Measurements from ENCODE around the gene HMOX2.

Gene HMOX2

GRCh38 chr16:4496305-4496704 is 20.1 kb downstream of the HMOX2 start:
- peak; percentile 6; the same call in 2 of the 3 replicates for ATAC-seq
- TF ChIP-seq PATZ1 (CRISPR knock-in tag; IDR thresholded peaks at IDR 0.05; ENCODE audit: borderline replicate concordance) (no peak), ESRRG (CRISPR knock-in tag; IDR thresholded peaks at IDR 0.05) (no peak), ZFP3 (CRISPR knock-in tag; IDR thresholded peaks at IDR 0.05) (no peak), GLIS3 (CRISPR knock-in tag; IDR thresholded peaks at IDR 0.05) (no peak), POU6F1 (CRISPR knock-in tag; IDR thresholded peaks at IDR 0.05; ENCODE audit: borderline replicate concordance, low read depth) (no peak), TCF4 (CRISPR knock-in tag; IDR thresholded peaks at IDR 0.05; ENCODE audit: borderline replicate concordance) (no peak)

- ATAC-seq, result no peak
- no peak for TF ChIP-seq RARB (CRISPR knock-in tag; IDR thresholded peaks at IDR 0.05)
- no peak for TF ChIP-seq TSHZ2 (CRISPR knock-in tag; IDR thresholded peaks at IDR 0.05)
- TF ChIP-seq PPARA (CRISPR knock-in tag; IDR thresholded peaks at IDR 0.05; ENCODE audit: borderline replicate concordance), result no peak
- TF ChIP-seq ZC3H10 (CRISPR knock-in tag; IDR thresholded peaks at IDR 0.05), result no peak
- no peak for TF ChIP-seq ISL1 (CRISPR knock-in tag; IDR thresholded peaks at IDR 0.05)
- TF ChIP-seq ARNTL (CRISPR knock-in tag; IDR thresholded peaks at IDR 0.05; ENCODE audit: borderline replicate concordance, low read depth), result no peak
- no peak for TF ChIP-seq CSRNP3 (CRISPR knock-in tag; IDR thresholded peaks at IDR 0.05)
- TF ChIP-seq TCF4 (CRISPR knock-in tag; IDR thresholded peaks at IDR 0.05; ENCODE audit: borderline replicate concordance), result no peak
- TF ChIP-seq ESRRG (CRISPR knock-in tag; IDR thresholded peaks at IDR 0.05), result no peak
- no peak for TF ChIP-seq BACH2 (CRISPR knock-in tag; IDR thresholded peaks at IDR 0.05; ENCODE audit: borderline replicate concordance)
- no peak for TF ChIP-seq OSR1 (CRISPR knock-in tag; IDR thresholded peaks at IDR 0.05)
- TF ChIP-seq TOX (CRISPR knock-in tag; IDR thresholded peaks at IDR 0.05; ENCODE audit: borderline replicate concordance), result no peak
- no peak for TF ChIP-seq ZNF70 (CRISPR knock-in tag; IDR thresholded peaks at IDR 0.05)
- no peak for TF ChIP-seq PATZ1 (CRISPR knock-in tag; IDR thresholded peaks at IDR 0.05; ENCODE audit: borderline replicate concordance)
Observed at GRCh38 chr16:4498546-4499195, 22.5 kb downstream of the HMOX2 start.

- no peak for ATAC-seq
- TF ChIP-seq TCF4 (CRISPR knock-in tag; IDR thresholded peaks at IDR 0.05; ENCODE audit: borderline replicate concordance) (no peak), TSHZ2 (CRISPR knock-in tag; IDR thresholded peaks at IDR 0.05) (no peak), BACH2 (CRISPR knock-in tag; IDR thresholded peaks at IDR 0.05; ENCODE audit: borderline replicate concordance) (no peak), GLIS3 (CRISPR knock-in tag; IDR thresholded peaks at IDR 0.05) (no peak), ZFP3 (CRISPR knock-in tag; IDR thresholded peaks at IDR 0.05) (no peak), ZNF70 (CRISPR knock-in tag; IDR thresholded peaks at IDR 0.05) (no peak), ZNF8 (CRISPR knock-in tag; IDR thresholded peaks at IDR 0.05) (no peak), PPARA (CRISPR knock-in tag; IDR thresholded peaks at IDR 0.05; ENCODE audit: borderline replicate concordance) (no peak), ZC3H10 (CRISPR knock-in tag; IDR thresholded peaks at IDR 0.05) (no peak), ZNF565 (CRISPR knock-in tag; conservative IDR thresholded peaks at IDR 0.05; ENCODE audit: low read depth) (no peak), SNAI2 (CRISPR knock-in tag; IDR thresholded peaks at IDR 0.05) (no peak), RARB (CRISPR knock-in tag; IDR thresholded peaks at IDR 0.05) (no peak), PATZ1 (CRISPR knock-in tag; IDR thresholded peaks at IDR 0.05; ENCODE audit: borderline replicate concordance) (no peak), ESRRG (CRISPR knock-in tag; IDR thresholded peaks at IDR 0.05) (no peak)
Observed at GRCh38 chr16:4499196-4499555, 23.0 kb downstream of the HMOX2 start.

Measured in SK-N-SH treated with all-trans-retinoic acid at 6 μM for 48 hours (cell line).